Hepatocyte (in vitro differentiated cells): Measurements from ENCODE around the gene ZDHHC22.

Source experiments
- CTCF ChIP-seq: fragments of 200-600 bp; sonication (generic); IDR thresholded peaks from 2 replicates; pipeline ENCODE4 v1.5.1; 2016; ENCODE audit warnings: antibody characterized with exemption, mild to moderate bottlenecking; ENCODE audit not compliant: poor library complexity
- EZH2 ChIP-seq: fragments of 200-600 bp; sonication (generic); IDR thresholded peaks from 2 replicates; pipeline ENCODE4 v1.6.1; 2016; ENCODE audit warnings: antibody characterized with exemption, mild to moderate bottlenecking, borderline replicate concordance
- EZH2phosphoT487 ChIP-seq: fragments of 200-600 bp; sonication (generic); IDR thresholded peaks from one replicate; pipeline ENCODE4 v1.6.1; 2018; ENCODE audit warnings: antibody characterized with exemption, mild to moderate bottlenecking, low read depth, moderate library complexity; ENCODE audit not compliant: unreplicated experiment, severe bottlenecking

- TF ChIP-seq CTCF (no peak), EZH2 (no peak), EZH2phosphoT487 (no peak)
Measured at GRCh38 chr14:77181603-77182437, 40.2 kb upstream of the ZDHHC22 start, which contains the start of gene TMEM63C.
